HepG2 (cell line): ENCODE results near the gene FAM219A. TPM values are rescaled to one million over a fixed set of nuclear protein-coding genes. Genes with fewer than 3 reads are reported as not detected.

Source experiments
- MTA1 ChIP-seq: sonication (generic); formaldehyde crosslinking; IDR thresholded peaks from 2 replicates; pipeline ENCODE4 v1.4.0; 2020; ENCODE audit warnings: missing genetic modification reagents, mild to moderate bottlenecking, borderline replicate concordance
- NRL ChIP-seq: sonication (generic); formaldehyde crosslinking; IDR thresholded peaks from 2 replicates; pipeline ENCODE4 v1.5.0; 2020; ENCODE audit warnings: missing genetic modification reagents, mild to moderate bottlenecking, moderate library complexity, borderline replicate concordance
- PAF1 ChIP-seq: IDR thresholded peaks from 2 replicates; pipeline ENCODE4 v1.6.1; 2016; ENCODE audit warnings: missing genetic modification reagents, missing compliant biosample characterization
- RNF219 ChIP-seq: sonication (generic); formaldehyde crosslinking; IDR thresholded peaks from 2 replicates; pipeline ENCODE4 v1.5.0; 2020; ENCODE audit warnings: mild to moderate bottlenecking, missing genetic modification reagents
- RORA ChIP-seq: sonication (generic); formaldehyde crosslinking; IDR thresholded peaks from 2 replicates; pipeline ENCODE4 v1.5.0; 2020; ENCODE audit warnings: mild to moderate bottlenecking, missing genetic modification reagents, moderate library complexity
- YEATS4 ChIP-seq: sonication (generic); formaldehyde crosslinking; IDR thresholded peaks from 2 replicates; pipeline ENCODE4 v1.4.0; 2020; ENCODE audit warnings: missing genetic modification reagents, borderline replicate concordance
- ZNF224 ChIP-seq: sonication (generic); formaldehyde crosslinking; IDR thresholded peaks from 2 replicates; pipeline ENCODE4 v1.5.0; 2020; ENCODE audit warnings: mild to moderate bottlenecking, missing genetic modification reagents
- ZNF367 ChIP-seq: sonication (generic); formaldehyde crosslinking; IDR thresholded peaks from 2 replicates; pipeline ENCODE4 v1.4.0; 2020; ENCODE audit warnings: missing genetic modification reagents, borderline replicate concordance
- ZNF510 ChIP-seq: sonication (generic); formaldehyde crosslinking; IDR thresholded peaks from 2 replicates; pipeline ENCODE4 v1.4.0; 2020; ENCODE audit warnings: low read depth, mild to moderate bottlenecking, missing genetic modification reagents
- ZNF646 ChIP-seq: sonication (generic); formaldehyde crosslinking; IDR thresholded peaks from 2 replicates; pipeline ENCODE4 v1.9.0; 2021; ENCODE audit warnings: mild to moderate bottlenecking, missing genetic modification reagents
- ZNF670 ChIP-seq: sonication (generic); formaldehyde crosslinking; IDR thresholded peaks from 2 replicates; pipeline ENCODE4 v1.8.0; 2022; ENCODE audit warnings: mild to moderate bottlenecking, missing genetic modification reagents, borderline replicate concordance
- ZNF691 ChIP-seq: sonication (generic); formaldehyde crosslinking; IDR thresholded peaks from 2 replicates; pipeline ENCODE4 v1.4.0; 2020; ENCODE audit warnings: missing genetic modification reagents, low read depth, mild to moderate bottlenecking, borderline replicate concordance
- ZXDC ChIP-seq: sonication (generic); formaldehyde crosslinking; IDR thresholded peaks from 2 replicates; pipeline ENCODE4 v1.5.0; 2020; ENCODE audit warnings: mild to moderate bottlenecking, missing genetic modification reagents
- polyA plus RNA-seq, 8 experiments: library from polyadenylated mRNA; depleted of rRNA in 3 of 8; stranded (reverse) in 7 of 8; unstranded in 1 of 8; fragments of >200 nt; fragmentation: Illumina TruSeq in 4 of 8; extraction: Trizol in 4 of 8; gene quantifications; 2 replicates each; pipeline versions ENCODE4 v1.2.1 to v1.2.3, GENCODE V29; 2011 to 2016; ENCODE audit warnings: low read depth in 4 of 8, missing spikeins in 1 of 8, mixed read lengths in 1 of 8; ENCODE audit not compliant: insufficient read depth in 1 of 8
- total RNA-seq, 5 experiments: library from RNA; depleted of rRNA; stranded (reverse); fragments of >200 nt; fragmentation: Illumina TruSeq; extraction: Trizol; gene quantifications; 2 replicates each; pipeline ENCODE4 v1.2.3, GENCODE V29; 2016; ENCODE audit warnings: low read depth in 1 of 5
- TF ChIP-seq, protein P1 (sequence below): sonication (generic); formaldehyde crosslinking; IDR thresholded peaks from 2 replicates; pipeline ENCODE4 v1.8.1; 2023; ENCODE audit warnings: mild to moderate bottlenecking, missing genetic modification reagents, borderline replicate concordance

The FAM219A gene
- total and polyA plus RNA-seq, 2 of the 13 experiments (the other 11 are each of a cell fraction or from before 2014, with no cell fraction given), result 3.9 to 6.4 TPM

DNA sequence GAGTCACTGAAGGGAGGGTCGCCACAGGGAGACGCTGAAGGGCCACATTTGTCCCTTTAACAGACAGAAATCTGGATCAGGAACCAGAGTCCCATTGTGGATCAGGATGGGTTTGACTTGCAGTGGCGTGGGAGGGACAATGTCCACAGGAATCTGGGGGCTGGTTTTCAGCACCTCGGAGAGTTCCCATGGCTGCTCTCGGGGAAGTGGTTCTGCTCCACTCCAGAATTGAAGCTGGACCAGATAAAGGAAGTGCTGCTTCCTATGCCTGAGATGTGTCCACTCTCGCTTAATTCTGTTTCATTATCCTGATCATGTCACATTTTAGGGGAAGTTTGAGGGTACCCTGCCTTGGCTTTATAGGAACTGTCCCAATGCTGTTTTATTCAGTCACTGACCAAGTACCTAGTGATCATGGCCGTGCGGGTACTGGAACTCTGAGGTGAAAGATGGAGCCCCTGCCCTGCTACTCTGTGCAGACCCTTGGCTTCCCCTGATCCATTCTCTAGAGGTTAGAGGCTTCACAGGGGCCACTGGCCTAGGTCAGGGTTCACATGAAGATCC lies 35.7 kb upstream of the FAM219A start (continued):
- no peak for TF ChIP-seq RNF219 (CRISPR knock-in tag)
- no peak for TF ChIP-seq ZNF691 (CRISPR knock-in tag)
- TF ChIP-seq ZNF646, result no peak
- TF ChIP-seq, protein P1, sequence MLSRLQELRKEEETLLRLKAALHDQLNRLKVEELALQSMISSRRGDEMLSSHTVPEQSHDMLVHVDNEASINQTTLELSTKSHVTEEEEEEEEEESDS, result no peak
- TF ChIP-seq ZNF670 (CRISPR knock-in tag), result no peak
- no peak for TF ChIP-seq MTA1 (CRISPR knock-in tag)
- 0 out of 2 replicates have a peak, but pooled peaks have one; percentile 48 for TF ChIP-seq ZNF367 (CRISPR knock-in tag)
- no peak for TF ChIP-seq ZXDC (CRISPR knock-in tag)
- TF ChIP-seq RORA, result no peak
- TF ChIP-seq ZNF224 (CRISPR knock-in tag), result no peak
- TF ChIP-seq ZNF510 (CRISPR knock-in tag), result no peak
- no peak for TF ChIP-seq PAF1 (CRISPR knock-in tag)
- no peak for TF ChIP-seq YEATS4 (CRISPR knock-in tag)
- TF ChIP-seq NRL (CRISPR knock-in tag), result no peak
